T follicular helper cell (primary cell): ENCODE results near the gene TMIE.
"Not testable (repeated sequence)": the region's sequence is repeated elsewhere in the genome, so short reads cannot be mapped to it uniquely, and the experiment has no call there.

ENCODE experiments used
- DNase-seq: peaks from one replicate; pipeline ENCODE4 v3.0.0-alpha.2; 2020; ENCODE audit warnings: low read depth

TMIE gene

GRCh38 chr3:46722443-46722842 lies 21.3 kb downstream of the TMIE start:
- no peak for DNase-seq

GRCh38 chr3:46724424-46724823 lies 23.2 kb downstream of the TMIE start:
- no peak for DNase-seq

GRCh38 chr3:46725621-46726314 lies 24.6 kb downstream of the TMIE start:
- no peak for DNase-seq

- no peak for DNase-seq
Observed at GRCh38 chr3:46729038-46729437, 27.8 kb downstream of the TMIE start.

- DNase-seq = no peak
Observed at GRCh38 chr3:46730819-46731218, 29.6 kb downstream of the TMIE start.

- DNase-seq = no peak
Observed at GRCh38 chr3:46731795-46732194, 30.6 kb downstream of the TMIE start.

GRCh38 chr3:46733026-46733800 lies 32.0 kb downstream of the TMIE start:
- no peak for DNase-seq

GRCh38 chr3:46734773-46735172 lies 33.6 kb downstream of the TMIE start:
- no peak for DNase-seq

GRCh38 chr3:46736006-46736872 lies 35.0 kb downstream of the TMIE start:
- DNase-seq = no peak

GRCh38 chr3:46737329-46737731 lies 36.1 kb downstream of the TMIE start:
- no peak for DNase-seq

GRCh38 chr3:46739565-46739964 lies 38.4 kb downstream of the TMIE start:
- not testable (repeated sequence) for DNase-seq

- DNase-seq = no peak
Observed at GRCh38 chr3:46742992-46743585, 41.9 kb downstream of the TMIE start.

- no peak for DNase-seq
Observed at GRCh38 chr3:46746711-46747110, 45.5 kb downstream of the TMIE start.

GRCh38 chr3:46748170-46748569 lies 47.0 kb downstream of the TMIE start:
- no peak for DNase-seq

- DNase-seq = no peak
Observed at GRCh38 chr3:46749129-46749528, 47.9 kb downstream of the TMIE start.

GRCh38 chr3:46750555-46751038 lies 49.4 kb downstream of the TMIE start:
- no peak for DNase-seq

- DNase-seq = not testable (repeated sequence)
Observed at GRCh38 chr3:46753127-46753526, 51.9 kb downstream of the TMIE start.

GRCh38 chr3:46755646-46756045 lies 54.5 kb downstream of the TMIE start:
- no peak for DNase-seq

GRCh38 chr3:46756642-46757041 lies 55.5 kb downstream of the TMIE start:
- DNase-seq = no peak

GRCh38 chr3:46759239-46760167 lies 58.3 kb downstream of the TMIE start:
- DNase-seq = no peak
